Measurements from ENCODE around the gene ANKRD40CL. TPM values are rescaled to one million over a fixed set of nuclear protein-coding genes. Genes with fewer than 3 reads are reported as not detected.

Gene ANKRD40CL
- total RNA-seq = not detected
- polyA plus RNA-seq = not detected
- long read RNA-seq, donor 1 = 0 reads
- long read RNA-seq, donor 2 = 0 reads

GRCh38 chr17:50767446-50767845 is at the start of gene ANKRD40CL:
Gene ANKRD40CL, minus strand, starts transcription at chr17:50767518. Its CDS starts 605 bp downstream, at chr17:50766913.
- intact Hi-C loops (cut with DNase I) = no loop called here
- no peak for TF ChIP-seq CTCF (IDR thresholded peaks at IDR 0.05)
- Histone ChIP-seq H3K36me3 (ENCODE audit: insufficient read depth in 1 of 2, low read depth in 1 of 2) (no peaks in the 10 kb centered on the region), H3K4me1 (no peaks in the 10 kb centered on the region), H3K27ac (no peak within 1 kb of the TSS), H3K27me3 (ENCODE audit: insufficient read depth in 3 of 3, low read length in 2 of 3) (no peaks in the 10 kb centered on the region), H3K9me3 (no peaks in the 10 kb centered on the region), H3K4me3 (no peak within 1 kb of the TSS)
- DNase-seq = no peak
- 90 to 96% (median 91%) methylated on average over 9 of the region's 9 CpGs for WGBS, 3 donors
- no peak for ATAC-seq

- H3K27me3 ChIP-seq (ENCODE audit: insufficient read depth in 3 of 3, low read length in 2 of 3) = peaks cover 0 to 5% (median 0%) of the 10 kb centered on the region in 3 donors
- WGBS, 3 donors = 74 to 85% (median 77%) methylated on average over 5 of the region's 5 CpGs
- no peak for TF ChIP-seq CTCF (IDR thresholded peaks at IDR 0.05)
- no peaks in the 10 kb centered on the region for H3K9me3 ChIP-seq
- H3K36me3 ChIP-seq (ENCODE audit: insufficient read depth in 1 of 2, low read depth in 1 of 2) = no peaks in the 10 kb centered on the region
- intact Hi-C loops (cut with DNase I) = loop anchor here in 1 of 2 donors (2.0 kb wide), 1 partner anchor 25 kb away; no protein-coding TSS in a partner anchor
- no peaks in the 10 kb centered on the region for H3K4me1 ChIP-seq
- DNase-seq (no peak), ATAC-seq (no peak)
- H3K4me3 ChIP-seq = no peak overlapping the region
- no peak overlapping the region for H3K27ac ChIP-seq
These were observed 49.0 kb upstream of the ANKRD40CL start for GRCh38 chr17:50816271-50816670.

- no peaks in the 10 kb centered on the region for H3K36me3 ChIP-seq (ENCODE audit: insufficient read depth in 1 of 2, low read depth in 1 of 2)
- H3K4me1 ChIP-seq = no peaks in the 10 kb centered on the region
- no peaks in the 10 kb centered on the region for H3K9me3 ChIP-seq
- no peak for TF ChIP-seq CTCF (IDR thresholded peaks at IDR 0.05)
- H3K4me3 ChIP-seq = no peak overlapping the region
- DNase-seq (no peak), ATAC-seq (no peak)
- H3K27ac ChIP-seq = no peak overlapping the region
- WGBS, 3 donors = 49 to 71% (median 65%) methylated on average over 3 of the region's 3 CpGs
- peaks cover 0 to 5% (median 0%) of the 10 kb centered on the region in 3 donors for H3K27me3 ChIP-seq (ENCODE audit: insufficient read depth in 3 of 3, low read length in 2 of 3)
- intact Hi-C loops (cut with DNase I) = no loop called here
These were observed 48.1 kb upstream of the ANKRD40CL start for GRCh38 chr17:50815400-50815799.

GRCh38 chr17:50813583-50813982 is 46.3 kb upstream of the ANKRD40CL start:
- DNase-seq = no peak
- no peaks in the 10 kb centered on the region for H3K36me3 ChIP-seq (ENCODE audit: insufficient read depth in 1 of 2, low read depth in 1 of 2)
- intact Hi-C loops (cut with DNase I) = no loop called here

More at GRCh38 chr17:50813583-50813982, 46.3 kb upstream of the ANKRD40CL start:
- no peak for TF ChIP-seq CTCF (IDR thresholded peaks at IDR 0.05)
- no peaks in the 10 kb centered on the region for H3K4me1 ChIP-seq
- no peak overlapping the region for H3K27ac ChIP-seq
- no peak for ATAC-seq
- peaks cover 0 to 5% (median 0%) of the 10 kb centered on the region in 3 donors for H3K27me3 ChIP-seq (ENCODE audit: insufficient read depth in 3 of 3, low read length in 2 of 3)
- no peak overlapping the region for H3K4me3 ChIP-seq
- no peaks in the 10 kb centered on the region for H3K9me3 ChIP-seq
